Fibroblast of lung (primary cell): ENCODE data around the gene MYO10. TPM values are rescaled to one million over a fixed set of nuclear protein-coding genes. Genes with fewer than 3 reads are reported as not detected.
"Not testable (repeated sequence)": the region's sequence is repeated elsewhere in the genome, so short reads cannot be mapped to it uniquely, and the experiment has no call there.

Source experiments
- DNase-seq, 2 donors: peaks; one replicate each; pipeline versions ENCODE4 v3.0.0 to v3.0.0-alpha.2; 2010; ENCODE audit warnings: low read depth in 2 of 2
- H2AFZ ChIP-seq: 2 replicates; pipeline ENCODE4 v1.5.1; 2012; ENCODE audit warnings: low read length, control low read depth, inconsistent platforms
- H3K27ac ChIP-seq: 2 replicates; pipeline ENCODE4 v1.5.1; 2011; ENCODE audit warnings: low read length, control low read depth; ENCODE audit not compliant: insufficient read depth
- H3K27me3 ChIP-seq: 2 replicates; pipeline ENCODE4 v1.5.1; 2011; ENCODE audit warnings: mild to moderate bottlenecking, low read length; ENCODE audit not compliant: control insufficient read depth, insufficient read depth
- H3K36me3 ChIP-seq: 2 replicates; pipeline ENCODE4 v1.5.1; 2011; ENCODE audit warnings: low read length; ENCODE audit not compliant: control insufficient read depth, insufficient read depth
- H3K4me1 ChIP-seq: 2 replicates; pipeline ENCODE4 v1.5.1; 2011; ENCODE audit warnings: low read length; ENCODE audit not compliant: control insufficient read depth, insufficient read depth; ENCODE audit errors: extremely low read depth
- H3K4me2 ChIP-seq: 2 replicates; pipeline ENCODE4 v1.5.1; 2011; ENCODE audit warnings: low read length, control low read depth; ENCODE audit not compliant: insufficient read depth; ENCODE audit errors: extremely low read depth
- H3K4me3 ChIP-seq, 4 experiments: fragments of 200-600 bp in 1 of 4; sonication (generic) in 1 of 4; replicated peaks in 1 of 4; 2 replicates each; pipeline ENCODE4 v1.5.1; 2011 to 2016; ENCODE audit warnings: low read length in 4 of 4, low read depth in 3 of 4, mild to moderate bottlenecking in 3 of 4, control low read depth in 2 of 4, inconsistent platforms in 1 of 4, mixed read lengths in 1 of 4; ENCODE audit not compliant: insufficient read depth in 1 of 4; ENCODE audit errors: control extremely low read depth in 1 of 4
- H3K79me2 ChIP-seq: 2 replicates; pipeline ENCODE4 v1.5.1; 2012; ENCODE audit warnings: mild to moderate bottlenecking, low read length, inconsistent platforms; ENCODE audit not compliant: control insufficient read depth, insufficient read depth
- H3K9ac ChIP-seq: 2 replicates; pipeline ENCODE4 v1.5.1; 2011; ENCODE audit warnings: mild to moderate bottlenecking, low read length, control low read depth; ENCODE audit not compliant: insufficient read depth
- H3K9me3 ChIP-seq: 2 replicates; pipeline ENCODE4 v1.5.1; 2012; ENCODE audit warnings: low read depth, low read length; ENCODE audit not compliant: control insufficient read depth, insufficient read depth
- H4K20me1 ChIP-seq: 2 replicates; pipeline ENCODE4 v1.5.1; 2011; ENCODE audit warnings: low read length; ENCODE audit not compliant: control insufficient read depth, insufficient read depth; ENCODE audit errors: extremely low read depth
- CTCF ChIP-seq, 2 donors: IDR thresholded peaks in 1 of 2; conservative IDR thresholded peaks in 1 of 2; 1 replicate in 1 of 2; 2 replicates in 1 of 2; pipeline ENCODE4 v1.5.1; 2011 to 2012; ENCODE audit warnings: low read length in 2 of 2, control low read depth in 1 of 2, inconsistent platforms in 1 of 2, low read depth in 1 of 2, mild to moderate bottlenecking in 1 of 2
- EZH2 ChIP-seq: IDR thresholded peaks from 2 replicates; pipeline ENCODE4 v1.5.1; 2012; ENCODE audit warnings: low read length, control low read depth, mild to moderate bottlenecking; ENCODE audit errors: missing control alignments
- polyA minus RNA-seq: library from RNA; depleted of rRNA, polyadenylated mRNA; stranded (reverse); fragments of >200 nt; gene quantifications from 2 replicates; pipeline ENCODE4 v1.2.3, GENCODE V29; 2011; ENCODE audit warnings: low replicate concordance
- polyA plus RNA-seq, 2 donors: library from polyadenylated mRNA; depleted of rRNA in 1 of 2; stranded (reverse) in 1 of 2; unstranded in 1 of 2; fragments of >200 nt; gene quantifications; 2 replicates each; pipeline ENCODE4 v1.2.1, GENCODE V29; 2011 to 2012; ENCODE audit warnings: missing spikeins in 1 of 2
- total RNA-seq: library from RNA; depleted of rRNA; stranded (reverse); fragments of >200 nt; gene quantifications from 2 replicates; pipeline ENCODE4 v1.2.1, GENCODE V29; 2014

Gene MYO10
- 82.2 and 95.5 TPM in 2 replicates for total RNA-seq
- polyA plus RNA-seq: 16.6 and 17.3 TPM in 2 replicates
- 39.0 and 48.3 TPM in 2 replicates for polyA plus RNA-seq (2012)
- polyA minus RNA-seq: 88.4 and 89.4 TPM in 2 replicates

GRCh38 chr5:16936150-16936988, at the start of gene MYO10:
TSS of gene MYO10 (minus strand) at chr5:16936288. CDS start at chr5:16935808, 480 bp downstream.
- TF ChIP-seq EZH2: no peak
- TF ChIP-seq CTCF (conservative IDR thresholded peaks at IDR 0.05 in 1 of 2, IDR thresholded peaks at IDR 0.05 in 1 of 2; ENCODE audit: low read depth in 1 of 2, low read length in 2 of 2): no peak
- Histone ChIP-seq H3K9me3 (no peaks in the 10 kb centered on the region), H3K9ac (peak within 1 kb of the TSS; percentile 94), H3K27ac (peak within 1 kb of the TSS; percentile 90), H3K4me3 (peak within 1 kb of the TSS; percentile 86 to 95 (median 92)), H2AFZ (peak within 1 kb of the TSS; percentile 93), H3K27me3 (no peaks in the 10 kb centered on the region), H3K79me2 (peaks cover 47% of the 10 kb centered on the region), H3K4me1 (peaks cover 7% of the 10 kb centered on the region), H4K20me1 (no peaks in the 10 kb centered on the region), H3K36me3 (no peaks in the 10 kb centered on the region), H3K4me2 (peak within 1 kb of the TSS; percentile 87)
- DNase-seq: peak; percentile 67 to 80

GRCh38 chr5:16985304-16985703, 49.2 kb upstream of the MYO10 start:
- not testable (repeated sequence) for H3K4me1 ChIP-seq, H3K4me2 ChIP-seq, H3K27me3 ChIP-seq, DNase-seq, H3K79me2 ChIP-seq, H2AFZ ChIP-seq, H3K9ac ChIP-seq, H3K36me3 ChIP-seq, H4K20me1 ChIP-seq, H3K4me3 ChIP-seq, H3K27ac ChIP-seq, H3K9me3 ChIP-seq

- H3K79me2 ChIP-seq: no peaks in the 10 kb centered on the region
- no peak for TF ChIP-seq CTCF (conservative IDR thresholded peaks at IDR 0.05 in 1 of 2, IDR thresholded peaks at IDR 0.05 in 1 of 2; ENCODE audit: low read depth in 1 of 2, low read length in 2 of 2)
- TF ChIP-seq EZH2: no peak
- H2AFZ ChIP-seq: no peak overlapping the region
- H3K9ac ChIP-seq: no peak overlapping the region
- no peak overlapping the region for H3K4me2 ChIP-seq
- DNase-seq: no peak
- no peaks in the 10 kb centered on the region for H3K9me3 ChIP-seq
- no peak overlapping the region for H3K4me3 ChIP-seq
- no peaks in the 10 kb centered on the region for H3K36me3 ChIP-seq
- H3K4me1 ChIP-seq: no peaks in the 10 kb centered on the region
- H4K20me1 ChIP-seq: no peaks in the 10 kb centered on the region
- no peak overlapping the region for H3K27ac ChIP-seq
- H3K27me3 ChIP-seq: no peaks in the 10 kb centered on the region
Measured at GRCh38 chr5:16983972-16984371, 47.9 kb upstream of the MYO10 start.
